ENCODE results near the gene BMI1.

BMI1 gene

GRCh38 chr10:22368981-22369380, 48.1 kb downstream of the BMI1 start:
- no peak for DNase-seq

- peak in 1 of 5 donors; percentile 37 for DNase-seq
These were observed 48.7 kb downstream of the BMI1 start for GRCh38 chr10:22369434-22370072.

DNA sequence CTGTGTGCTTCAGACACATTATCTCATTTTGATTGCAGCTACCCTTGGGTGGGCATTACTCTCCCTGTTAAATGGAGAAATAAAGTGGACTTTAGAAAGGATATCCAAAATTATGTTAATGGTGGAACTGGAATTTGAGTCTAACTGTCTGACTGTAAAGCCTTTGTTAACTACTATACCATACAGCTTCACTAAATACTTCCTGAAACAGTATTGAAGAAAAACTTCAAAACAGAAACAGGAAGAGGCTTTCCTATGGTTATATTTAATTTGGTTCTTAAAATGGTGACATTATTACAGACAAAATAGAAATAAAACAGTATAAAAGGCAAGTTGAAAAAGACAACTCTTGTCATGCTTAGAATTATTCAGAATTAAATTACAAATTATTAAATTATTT, 49.4 kb downstream of the BMI1 start:
- no peak for DNase-seq

- DNase-seq = no peak
These were observed 51.4 kb downstream of the BMI1 start for GRCh38 chr10:22372298-22372697.

GRCh38 chr10:22372917-22373316, 52.0 kb downstream of the BMI1 start:
- no peak for DNase-seq

DNA sequence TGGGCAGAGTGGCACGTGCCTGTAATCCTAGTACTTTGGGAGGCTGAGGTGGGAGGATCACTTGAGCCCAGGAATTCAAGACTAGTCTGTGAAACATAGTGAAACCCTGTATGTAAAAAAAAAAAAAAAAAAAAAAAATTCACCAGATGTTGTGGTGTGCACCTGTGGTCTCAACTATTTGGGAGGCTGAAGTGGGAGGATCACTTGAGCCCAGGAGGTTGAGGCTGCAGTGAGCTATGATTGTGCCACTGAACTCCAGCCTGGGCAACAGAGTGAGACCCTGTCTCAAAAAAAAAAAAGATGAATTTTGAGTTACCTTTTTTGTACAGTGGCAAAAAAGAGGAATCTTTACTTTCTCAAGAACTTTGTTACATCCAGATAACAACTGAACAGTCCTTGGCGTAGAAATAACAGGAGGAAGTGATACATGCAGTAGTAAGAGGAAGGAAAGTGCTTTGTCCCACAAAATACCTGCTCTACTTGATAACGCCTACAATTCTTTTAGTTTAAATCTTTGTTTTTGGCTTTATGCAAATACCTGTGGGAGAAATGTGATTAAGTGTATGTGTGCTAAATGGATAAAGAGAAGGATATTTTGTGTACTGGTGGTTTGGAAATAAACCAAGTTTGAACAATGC, 53.7 kb downstream of the BMI1 start:
- no peak for DNase-seq

- peak in 1 of 5 donors; percentile 15 for DNase-seq
These were observed 58.2 kb downstream of the BMI1 start for GRCh38 chr10:22379059-22379458.

Data from T-helper 1 cell (primary cell).